GM13977 (cell line): Measurements from ENCODE around the gene RPL11.

Source experiments
- DNase-seq: peaks from one replicate; pipeline ENCODE4 v3.0.0; 2012; ENCODE audit warnings: low spot score
- CTCF ChIP-seq: IDR thresholded peaks from 2 replicates; pipeline ENCODE4 v1.5.1; 2012; ENCODE audit warnings: mild to moderate bottlenecking, control low read depth; ENCODE audit not compliant: insufficient read depth; ENCODE audit errors: extremely low read depth, missing control alignments
- in situ Hi-C: fragments of 300-500 bp; cut with MboI; formaldehyde crosslinking; loops from one replicate; pipeline ENCODE4 v1.12.0; 2022; ENCODE audit warnings: low sequenced_read_pairs, low pct_unique_long_range_greater_than_20kb, mixed read lengths, inconsistent platforms; ENCODE audit not compliant: unreplicated experiment

Gene RPL11

GRCh38 chr1:23696335-23696989, 4.9 kb downstream of the RPL11 start:
- TF ChIP-seq CTCF = no peak
- no peak for DNase-seq
- in situ Hi-C loops = loop anchor here (10.0 kb wide), 1 partner anchor 48 kb away; the partner anchor contains the start of gene ELOA

- no peak for DNase-seq
- in situ Hi-C loops = loop anchor here (10.0 kb wide), 1 partner anchor 46 kb away; the partner anchor contains the start of gene ELOA
- TF ChIP-seq CTCF = no peak
Measured at GRCh38 chr1:23698466-23698865, 6.9 kb downstream of the RPL11 start.

GRCh38 chr1:23699280-23700179, 7.9 kb downstream of the RPL11 start:
- in situ Hi-C loops = loop anchor here (10.0 kb wide), 1 partner anchor 45 kb away; the partner anchor contains the start of gene ELOA
- DNase-seq = no peak
- TF ChIP-seq CTCF = no peak

- TF ChIP-seq CTCF = no peak
- no peak for DNase-seq
- in situ Hi-C loops = no loop called here
Measured at GRCh38 chr1:23701310-23701709, 9.7 kb downstream of the RPL11 start.

GRCh38 chr1:23701996-23702395, 10.4 kb downstream of the RPL11 start:
- no peak for DNase-seq
- TF ChIP-seq CTCF = no peak
- in situ Hi-C loops = no loop called here

GRCh38 chr1:23704834-23705495, 13.4 kb downstream of the RPL11 start:
- in situ Hi-C loops = no loop called here
- DNase-seq = no peak
- TF ChIP-seq CTCF = no peak
